ENCODE measurements around the gene CARNS1. TPM values are rescaled to one million over a fixed set of nuclear protein-coding genes. Genes with fewer than 3 reads are reported as not detected.

Gene CARNS1
- total and polyA plus RNA-seq, 2 of the 13 experiments (the other 11 are each of a cell fraction or from before 2014, with no cell fraction given) = not detected

- DNase-seq (ENCODE audit: low spot score) = no peak
- no peak overlapping the region for H3K27ac ChIP-seq (ENCODE audit: extremely low read length, insufficient read depth, low read length)
- ATAC-seq = no peak
- in situ Hi-C loops (cut with HindIII; ENCODE audit: extremely low pct_ligation_motif_present, low pct_unique_long_range_greater_than_20kb) = no loop called here
- POLR2A ChIA-PET = interaction anchor here (1.6 to 3.8 kb wide), 2 partner anchors 6 to 22 kb away, joined by 6 to 81 read pairs; partner anchors contain the start of gene RAD9A
- peaks cover 32% of the 10 kb centered on the region for H3K4me1 ChIP-seq (ENCODE audit: insufficient read depth, low read length)
- peaks cover 3% of the 10 kb centered on the region; the same call in 1 of the 2 replicates for H4K20me1 ChIP-seq (ENCODE audit: insufficient read depth, low read length)
- H3K79me2 ChIP-seq (ENCODE audit: insufficient read depth, low read length) = peaks cover 14% of the 10 kb centered on the region
- BruUV-seq (replicated peaks) = no TSS peak
- no peaks in the 10 kb centered on the region for H3K27me3 ChIP-seq (ENCODE audit: control insufficient read depth in 1 of 2, insufficient read depth in 2 of 2, low read length in 2 of 2)
- H3K4me3 ChIP-seq (replicated peaks in 1 of 3; ENCODE audit: insufficient read depth in 1 of 3, low read depth in 2 of 3, low read length in 3 of 3) = no peak overlapping the region
- WGBS (ENCODE audit: low lambda C conversion rate) = 96% methylated on average over 9 of the region's 31 CpGs
- no peak overlapping the region for H3K9ac ChIP-seq (ENCODE audit: insufficient read depth, low read depth, low read length)
- no peaks in the 10 kb centered on the region for H3K9me3 ChIP-seq (ENCODE audit: low read length)
- CTCF ChIA-PET (ENCODE audit: low intra/inter-chr PET ratio, low total read pairs) = no interaction called here
- no peak for FAIRE-seq
- no peak overlapping the region for H2AFZ ChIP-seq (ENCODE audit: low read length)
- intact Hi-C loops (cut with micrococcal nuclease; ENCODE audit: unreplicated experiment) = no loop called here
- H3K36me3 ChIP-seq (replicated peaks in 1 of 2; ENCODE audit: control insufficient read depth in 1 of 2, insufficient read depth in 2 of 2, low read length in 2 of 2) = peaks cover 17 to 27% of the 10 kb centered on the region in 2 experiments; a peak in 4 of 5 replicates
- H3K4me2 ChIP-seq (ENCODE audit: low read depth, low read length) = no peak overlapping the region
- TF ChIP-seq ZNF841 (CRISPR knock-in tag; IDR thresholded peaks at IDR 0.05; ENCODE audit: borderline replicate concordance) (no peak), RFXAP (CRISPR knock-in tag; IDR thresholded peaks at IDR 0.05; ENCODE audit: borderline replicate concordance) (no peak), ZNF350 (CRISPR knock-in tag; IDR thresholded peaks at IDR 0.05; ENCODE audit: borderline replicate concordance, low read depth) (no peak), ZNF580 (CRISPR knock-in tag; IDR thresholded peaks at IDR 0.05; ENCODE audit: borderline replicate concordance, low read depth) (no peak), RBFOX2 (IDR thresholded peaks at IDR 0.05; ENCODE audit: low read depth, low read length) (peak; percentile 44; the same call in 1 of the 2 replicates), ZNF577 (CRISPR knock-in tag; IDR thresholded peaks at IDR 0.05; ENCODE audit: borderline replicate concordance, low read depth) (no peak), NR2F6 (IDR thresholded peaks at IDR 0.05) (no peak), NR2F6 (CRISPR knock-in tag; IDR thresholded peaks at IDR 0.05) (no peak), KDM3A (CRISPR knock-in tag; IDR thresholded peaks at IDR 0.05; ENCODE audit: low read depth) (no peak), BATF2 (CRISPR knock-in tag; IDR thresholded peaks at IDR 0.05) (no peak), POLR2G (IDR thresholded peaks at IDR 0.05; ENCODE audit: low read depth, low read length) (peak; percentile 22; the same call in 1 of the 2 replicates), SMYD3 (CRISPR knock-in tag; IDR thresholded peaks at IDR 0.05) (no peak), ZNF343 (CRISPR knock-in tag; IDR thresholded peaks at IDR 0.05) (no peak), LCORL (IDR thresholded peaks at IDR 0.05) (no peak), LCORL (CRISPR knock-in tag; IDR thresholded peaks at IDR 0.05) (no peak), NFYC (CRISPR knock-in tag; IDR thresholded peaks at IDR 0.05) (no peak), NONO (IDR thresholded peaks at IDR 0.05) (no peak), NONO (CRISPR knock-in tag; conservative IDR thresholded peaks at IDR 0.05) (no peak), ZNF75D (CRISPR knock-in tag; IDR thresholded peaks at IDR 0.05; ENCODE audit: borderline replicate concordance) (no peak), KLF6 (CRISPR knock-in tag; IDR thresholded peaks at IDR 0.05) (no peak), STAT5B (CRISPR knock-in tag; IDR thresholded peaks at IDR 0.05) (no peak), POGZ (CRISPR knock-in tag; IDR thresholded peaks at IDR 0.05) (no peak), ZNF256 (CRISPR knock-in tag; conservative IDR thresholded peaks at IDR 0.05) (no peak), ZC3H13 (CRISPR knock-in tag; IDR thresholded peaks at IDR 0.05) (peak; percentile 26; the same call in 1 of the 2 replicates), AGO2 (optimal IDR thresholded peaks at IDR 0.05; ENCODE audit: low read depth, low read length) (peak; percentile 61), NFKBIZ (CRISPR knock-in tag; IDR thresholded peaks at IDR 0.05) (no peak), ZNF414 (CRISPR knock-in tag; IDR thresholded peaks at IDR 0.05) (no peak)
Measured at GRCh38 chr11:67398661-67399563, 16.6 kb upstream of the CARNS1 start.
